ENCODE measurements around the gene KLHL2.

KLHL2 gene

GRCh38 chr4:165343353-165344191 is 136.2 kb downstream of the KLHL2 start:
- no peak for DNase-seq (ENCODE audit: extremely low spot score)
- CTCF ChIA-PET: interaction anchor here (0.6 to 3.9 kb wide), 5 partner anchors 12 to 231 kb away, joined by 3 to 23 read pairs (median 6); partner anchors contain the start of genes MSMO1 and TMEM192
- TF ChIP-seq, protein P1, sequence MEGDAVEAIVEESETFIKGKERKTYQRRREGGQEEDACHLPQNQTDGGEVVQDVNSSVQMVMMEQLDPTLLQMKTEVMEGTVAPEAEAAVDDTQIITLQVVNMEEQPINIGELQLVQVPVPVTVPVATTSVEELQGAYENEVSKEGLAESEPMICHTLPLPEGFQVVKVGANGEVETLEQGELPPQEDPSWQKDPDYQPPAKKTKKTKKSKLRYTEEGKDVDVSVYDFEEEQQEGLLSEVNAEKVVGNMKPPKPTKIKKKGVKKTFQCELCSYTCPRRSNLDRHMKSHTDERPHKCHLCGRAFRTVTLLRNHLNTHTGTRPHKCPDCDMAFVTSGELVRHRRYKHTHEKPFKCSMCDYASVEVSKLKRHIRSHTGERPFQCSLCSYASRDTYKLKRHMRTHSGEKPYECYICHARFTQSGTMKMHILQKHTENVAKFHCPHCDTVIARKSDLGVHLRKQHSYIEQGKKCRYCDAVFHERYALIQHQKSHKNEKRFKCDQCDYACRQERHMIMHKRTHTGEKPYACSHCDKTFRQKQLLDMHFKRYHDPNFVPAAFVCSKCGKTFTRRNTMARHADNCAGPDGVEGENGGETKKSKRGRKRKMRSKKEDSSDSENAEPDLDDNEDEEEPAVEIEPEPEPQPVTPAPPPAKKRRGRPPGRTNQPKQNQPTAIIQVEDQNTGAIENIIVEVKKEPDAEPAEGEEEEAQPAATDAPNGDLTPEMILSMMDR (IDR thresholded peaks at IDR 0.05; ENCODE audit: control extremely low read depth, extremely low read depth, low read depth, missing control alignments): peak; percentile 19
- POLR2A ChIA-PET: no interaction called here

GRCh38 chr4:165345666-165346417 is 138.5 kb downstream of the KLHL2 start:
- POLR2A ChIA-PET: no interaction called here
- DNase-seq (ENCODE audit: extremely low spot score): no peak
- CTCF ChIA-PET: interaction anchor here (0.8 to 3.9 kb wide), 7 partner anchors 9 to 225 kb away, joined by 3 to 15 read pairs (median 3); no protein-coding TSS in a partner anchor
- TF ChIP-seq, protein P1 (IDR thresholded peaks at IDR 0.05; ENCODE audit: control extremely low read depth, extremely low read depth, low read depth, missing control alignments): no peak

DNA sequence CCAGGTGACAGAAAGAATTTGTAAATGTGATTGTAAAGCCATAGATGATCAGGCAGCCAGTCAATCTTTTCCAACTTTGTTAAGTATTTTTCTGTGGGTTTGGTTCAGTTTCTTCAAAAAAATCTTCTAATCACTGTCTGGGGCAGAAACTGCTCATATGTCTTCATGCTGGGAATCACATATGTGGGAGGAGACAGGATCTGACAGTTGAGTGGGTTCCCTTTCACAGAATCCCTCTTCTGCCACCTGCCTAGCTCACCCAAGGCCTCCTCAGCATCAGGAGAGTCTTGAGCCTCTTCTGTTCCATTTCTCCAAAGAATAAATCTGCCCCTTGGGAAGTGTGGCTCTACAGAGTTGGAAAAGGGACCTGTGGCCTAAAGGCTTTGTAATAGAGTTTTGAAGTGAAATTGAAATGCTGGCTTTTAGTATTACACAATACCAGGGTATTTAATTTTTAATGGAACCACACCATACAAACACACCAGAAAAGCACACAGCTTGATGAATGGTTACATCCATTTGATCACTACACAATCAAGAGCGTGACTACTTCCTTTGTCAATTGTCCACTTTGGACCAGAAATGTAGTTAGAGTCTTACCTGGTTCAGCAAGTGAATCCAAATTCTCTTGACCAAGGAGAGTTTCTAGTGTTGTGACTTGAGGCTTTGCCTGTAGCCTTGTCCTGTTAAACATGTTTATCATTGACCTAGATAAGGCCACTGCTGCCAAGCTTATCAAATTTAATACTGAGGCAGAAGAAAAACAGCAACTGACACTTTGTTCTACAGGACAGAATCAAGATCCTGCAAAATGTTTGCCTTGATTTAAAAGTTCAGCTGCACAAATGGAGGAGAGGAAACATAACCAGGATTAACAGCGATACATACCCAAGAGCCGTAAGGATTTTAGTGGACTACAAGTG is 140.5 kb downstream of the KLHL2 start:
- ChIA-PET POLR2A (no interaction called here), CTCF (interaction anchor here (0.9 to 1.8 kb wide), 2 partner anchors 8 to 18 kb away, joined by 3 to 4 read pairs; no protein-coding TSS in a partner anchor)
- no peak for DNase-seq (ENCODE audit: extremely low spot score)
- TF ChIP-seq, protein P1 (IDR thresholded peaks at IDR 0.05; ENCODE audit: control extremely low read depth, extremely low read depth, low read depth, missing control alignments): no peak

- POLR2A ChIA-PET: no interaction called here
- CTCF ChIA-PET: interaction anchor here (1.3 to 2.6 kb wide), 3 partner anchors 10 to 220 kb away, joined by 3 to 9 read pairs (median 4); no protein-coding TSS in a partner anchor
- no peak for DNase-seq (ENCODE audit: extremely low spot score)
- TF ChIP-seq, protein P1 (IDR thresholded peaks at IDR 0.05; ENCODE audit: control extremely low read depth, extremely low read depth, low read depth, missing control alignments): no peak
These were observed 144.2 kb downstream of the KLHL2 start for GRCh38 chr4:165351359-165352130.

DNA sequence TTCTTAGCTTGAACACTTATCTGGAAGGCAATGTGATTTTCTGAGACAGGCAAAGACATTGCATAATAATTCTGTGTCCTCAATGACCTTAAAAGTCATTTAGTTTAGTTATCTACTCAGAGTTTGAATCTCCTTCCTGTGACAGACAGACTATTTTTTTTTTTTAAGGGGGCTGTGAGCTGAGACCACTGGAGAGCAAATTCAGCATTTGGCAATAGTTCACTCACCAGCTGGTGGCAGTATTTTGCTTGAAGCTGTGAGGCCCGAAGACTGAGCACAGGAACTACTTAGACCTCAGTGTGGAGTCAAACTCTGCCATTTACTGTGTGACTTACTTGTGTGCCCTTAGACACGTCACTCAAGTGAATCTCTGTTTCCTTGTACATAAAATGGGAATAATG is 148.5 kb downstream of the KLHL2 start:
- ChIA-PET POLR2A (interaction anchor here (0.6 to 1.0 kb wide), 2 partner anchors 9 to 66 kb away, joined by 3 to 4 read pairs; no protein-coding TSS in a partner anchor), CTCF (interaction anchor here (1.2 to 3.9 kb wide), 5 partner anchors 9 to 225 kb away, joined by 3 to 15 read pairs (median 3); no protein-coding TSS in a partner anchor)
- TF ChIP-seq, protein P1 (IDR thresholded peaks at IDR 0.05; ENCODE audit: control extremely low read depth, extremely low read depth, low read depth, missing control alignments): peak; percentile 29
- DNase-seq (ENCODE audit: extremely low spot score): no peak

Measured in GM10248 (cell line).